Stimulated activated CD8-positive, alpha-beta memory T cell treated with anti-CD3 and anti-CD28 coated beads, Interleukin-12 subunit alpha, Interleukin-12 subunit beta, amount 100 ng/mL, for 24 hours (primary cell): Measurements from ENCODE around the gene TRIM47.

Experiments
- DNase-seq: peaks from one replicate; pipeline ENCODE4 v3.0.0-alpha.2; 2020; ENCODE audit errors: extremely low read depth

The TRIM47 gene

GRCh38 chr17:75847614-75848522 lies 30.5 kb downstream of the TRIM47 start:
- no peak for DNase-seq

DNA sequence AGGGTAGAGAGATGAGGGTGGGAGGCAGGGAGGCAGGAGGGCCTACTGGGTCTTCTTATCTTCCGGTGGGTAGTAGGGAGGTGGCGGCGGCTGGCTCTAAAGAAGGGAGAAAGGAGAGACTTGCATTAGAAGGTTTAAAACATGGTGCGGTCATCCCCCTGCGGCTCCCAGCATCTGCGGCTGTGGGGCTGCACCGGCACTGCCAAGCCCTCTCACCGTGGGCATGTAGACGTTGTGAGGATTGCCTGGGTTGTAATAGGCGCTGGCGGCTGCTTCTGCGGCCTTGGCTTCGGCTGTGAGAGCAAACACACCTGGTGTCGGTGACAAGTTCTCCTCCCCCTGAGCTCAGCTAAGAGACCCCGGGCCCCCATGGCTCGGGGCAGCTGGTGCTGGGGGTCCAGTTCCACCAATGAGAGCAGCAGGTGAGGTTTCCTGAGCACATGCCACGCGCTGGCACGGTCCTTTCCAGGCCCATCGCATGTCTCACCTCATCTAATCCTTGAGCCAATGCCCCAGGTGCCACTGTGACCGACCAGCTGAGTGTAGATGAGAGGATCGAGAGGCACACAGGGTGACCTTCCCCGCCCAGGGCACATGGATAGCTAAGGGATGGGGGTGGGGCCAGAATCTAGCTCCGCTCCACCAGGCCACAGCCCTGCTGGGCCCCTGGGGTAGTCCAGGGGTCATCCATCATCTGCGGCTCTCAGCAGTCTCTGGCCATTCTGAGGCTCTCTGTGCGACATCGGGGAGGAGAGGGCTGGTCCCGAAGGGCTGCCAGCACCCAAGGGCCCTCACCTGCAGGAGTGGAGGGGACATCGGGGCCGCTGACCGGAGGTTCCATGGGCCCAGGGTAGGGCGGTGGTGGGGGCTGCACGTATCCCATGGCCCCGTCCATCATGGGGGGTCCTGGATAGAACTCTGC lies 31.4 kb downstream of the TRIM47 start:
- DNase-seq, result no peak

DNA sequence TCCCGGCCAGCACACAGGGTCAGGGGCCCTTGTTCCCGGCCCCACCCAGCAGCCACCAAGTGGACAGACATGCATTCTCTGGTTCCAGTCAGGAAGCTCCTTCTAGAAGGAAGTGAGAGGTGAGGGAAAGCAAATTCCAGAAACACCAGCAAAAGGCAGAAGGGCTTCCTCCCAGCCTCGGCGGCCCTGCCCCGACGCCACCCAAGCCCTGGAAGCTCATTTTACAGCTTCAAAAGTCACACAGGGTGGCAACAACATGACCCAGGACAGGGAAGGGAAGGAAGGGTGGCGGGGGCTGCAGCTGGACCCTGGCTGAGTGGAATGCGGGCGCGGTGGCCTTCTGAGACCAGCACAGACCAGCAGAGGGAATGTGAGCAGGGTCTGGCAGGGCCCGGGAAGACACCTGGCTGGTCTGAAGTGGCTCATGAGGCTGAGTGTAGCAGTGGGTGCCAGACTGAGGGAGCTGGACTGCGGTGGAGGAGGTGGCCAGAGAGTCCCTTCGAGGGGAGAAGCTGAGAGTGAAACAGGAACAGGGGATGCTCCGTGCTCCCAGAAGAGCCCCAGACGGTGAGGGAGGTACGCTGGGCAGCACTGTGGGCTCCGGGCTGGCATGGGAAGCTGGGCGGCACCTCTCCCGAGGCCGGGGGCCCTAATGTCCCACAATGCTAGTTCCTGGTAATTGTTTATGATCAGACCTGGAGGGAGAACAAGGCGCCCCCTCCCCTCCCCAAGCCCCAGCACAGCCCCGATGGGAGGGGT lies 32.3 kb downstream of the TRIM47 start:
- no peak for DNase-seq

GRCh38 chr17:75845058-75845711 lies 33.2 kb downstream of the TRIM47 start:
- DNase-seq, result no peak

GRCh38 chr17:75844530-75845057 lies 33.8 kb downstream of the TRIM47 start:
- no peak for DNase-seq

DNA sequence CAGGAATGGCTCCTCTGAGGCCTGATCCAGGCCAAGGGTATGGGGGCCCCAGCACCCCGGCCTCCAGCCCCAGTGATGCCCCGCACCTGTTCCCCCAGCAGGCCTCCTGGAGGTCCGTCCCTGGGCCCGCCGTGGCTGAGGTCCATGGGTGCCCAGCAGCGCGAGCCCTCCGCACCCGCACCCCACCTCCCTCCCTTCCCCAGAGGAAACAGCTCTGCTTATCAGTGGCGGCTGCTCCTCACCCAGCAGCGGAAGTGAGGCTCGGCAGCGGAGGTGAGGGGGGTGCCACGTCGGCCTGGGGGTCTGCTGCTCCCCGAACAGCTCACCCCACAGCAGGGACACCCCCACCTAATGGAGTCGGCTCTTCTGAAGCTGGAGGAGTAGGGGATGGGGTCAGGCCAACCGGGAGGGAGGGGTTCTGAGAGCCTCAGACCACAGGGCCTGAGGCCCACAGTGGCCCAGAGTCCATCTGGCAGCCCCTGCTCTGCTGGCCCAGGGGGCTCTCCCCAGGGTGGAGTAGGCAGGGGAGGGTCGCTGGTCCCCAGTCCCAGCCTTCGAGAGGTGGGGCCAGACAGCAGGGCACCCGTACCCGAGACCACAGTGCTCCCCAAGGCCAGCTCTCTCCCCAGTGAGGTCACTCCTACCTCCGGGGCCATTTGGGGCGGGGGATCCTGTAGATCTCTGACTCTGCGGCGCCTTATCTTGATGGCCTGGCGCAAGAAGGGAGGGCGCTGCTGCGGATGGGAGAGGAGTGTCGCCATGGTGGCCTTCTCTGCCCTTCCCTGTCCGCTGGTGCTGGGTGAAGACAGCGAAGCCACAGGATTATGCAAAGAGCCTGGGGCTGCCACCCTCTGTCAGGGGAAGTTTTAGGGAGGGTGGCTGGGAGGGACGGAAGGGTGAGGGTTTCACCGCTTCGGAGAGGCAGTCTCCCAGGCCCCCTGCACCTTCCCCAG lies 34.5 kb downstream of the TRIM47 start, which contains the start of gene UNC13D:
Gene UNC13D, minus strand, starts transcription at position 828 of the 953 bp plus-strand sequence. Its CDS starts 67 bp downstream, at position 761.
- DNase-seq, result no peak

- no peak for DNase-seq
Observed at GRCh38 chr17:75842963-75843576, 35.3 kb downstream of the TRIM47 start.

DNA sequence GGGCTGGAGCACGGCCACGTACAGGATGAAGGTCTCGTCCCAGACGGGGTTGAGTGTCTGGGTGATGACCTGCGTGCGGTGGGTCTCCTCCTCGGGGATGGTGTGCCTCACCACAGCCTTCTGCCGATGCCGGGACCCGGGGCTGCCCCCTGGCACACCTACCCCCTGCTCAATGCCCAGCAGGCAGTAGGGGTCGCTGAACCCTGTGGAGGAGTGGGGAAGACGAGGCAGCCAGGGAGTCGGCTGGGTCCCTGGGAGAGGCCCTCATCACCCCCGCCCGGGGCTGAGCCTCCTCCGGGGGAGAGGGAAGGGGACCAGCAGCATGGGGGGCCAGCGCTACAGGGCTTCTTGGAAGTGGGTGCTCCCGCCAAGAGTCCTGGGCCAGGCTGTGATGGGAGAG lies 36.0 kb downstream of the TRIM47 start:
- DNase-seq, result no peak

- no peak for DNase-seq
Observed at GRCh38 chr17:75840799-75841164, 37.6 kb downstream of the TRIM47 start.

DNA sequence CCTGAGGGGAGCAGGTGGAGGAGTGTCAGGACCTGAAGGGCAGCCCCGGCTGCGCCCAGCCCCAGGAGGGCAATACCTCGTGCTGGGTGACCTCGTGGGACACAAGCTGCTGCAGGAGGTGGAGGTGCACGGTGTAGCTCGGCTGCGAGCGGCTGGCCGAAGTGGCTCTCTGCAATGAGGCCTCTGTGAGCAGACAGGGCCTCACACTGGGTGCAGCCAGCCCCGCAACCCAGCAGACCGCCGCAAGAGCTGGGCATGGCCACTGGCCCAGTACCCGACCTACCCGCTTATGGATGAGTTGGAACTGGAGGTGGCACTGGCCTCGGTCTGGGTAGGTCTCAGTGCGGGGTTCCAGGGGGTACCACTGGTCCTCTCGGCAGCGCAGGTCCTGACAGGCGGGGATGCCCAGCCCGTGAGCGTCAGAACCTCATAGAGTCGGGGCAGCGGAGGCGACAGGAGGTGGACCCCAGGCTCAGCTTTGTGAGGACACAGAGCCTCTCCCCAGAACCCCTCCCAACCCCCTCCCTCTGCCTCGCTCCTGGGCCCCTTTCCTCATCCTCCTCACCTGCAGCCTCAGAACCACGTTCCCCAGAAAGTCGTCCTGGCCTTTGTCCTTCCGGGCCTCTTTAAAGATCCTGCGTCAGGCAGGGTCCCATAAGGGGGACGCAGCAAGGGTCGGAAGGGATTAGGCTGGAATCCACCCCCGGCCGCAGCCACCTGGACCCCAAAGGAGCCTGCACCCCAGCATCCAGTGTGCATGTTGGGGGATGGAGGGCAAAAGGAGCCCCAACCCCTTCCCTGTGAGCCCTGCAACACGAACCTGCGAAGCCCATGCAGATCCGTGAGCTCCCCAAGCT lies 38.2 kb downstream of the TRIM47 start:
- no peak for DNase-seq

DNA sequence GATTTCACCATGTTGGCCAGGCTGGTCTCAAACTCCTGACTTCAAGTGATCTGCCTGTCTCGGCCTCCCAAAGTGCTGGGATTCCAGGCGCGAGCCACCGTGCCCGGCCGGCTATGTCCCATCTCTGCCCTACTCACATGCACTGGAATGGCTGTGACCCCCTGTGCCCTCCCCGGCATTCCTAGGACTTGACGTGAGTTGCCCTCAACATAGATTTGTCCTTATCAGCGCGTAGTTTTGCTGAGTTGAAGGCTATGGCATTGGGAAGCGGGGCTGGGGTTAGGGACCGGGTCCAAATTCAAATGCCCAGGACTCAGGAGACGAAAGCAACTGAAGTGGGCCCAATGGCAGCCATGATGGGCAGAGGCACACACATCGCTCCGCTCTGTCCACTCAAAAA lies 40.0 kb downstream of the TRIM47 start:
- DNase-seq, result no peak

- no peak for DNase-seq
Observed at GRCh38 chr17:75837899-75838298, 40.5 kb downstream of the TRIM47 start.

DNA sequence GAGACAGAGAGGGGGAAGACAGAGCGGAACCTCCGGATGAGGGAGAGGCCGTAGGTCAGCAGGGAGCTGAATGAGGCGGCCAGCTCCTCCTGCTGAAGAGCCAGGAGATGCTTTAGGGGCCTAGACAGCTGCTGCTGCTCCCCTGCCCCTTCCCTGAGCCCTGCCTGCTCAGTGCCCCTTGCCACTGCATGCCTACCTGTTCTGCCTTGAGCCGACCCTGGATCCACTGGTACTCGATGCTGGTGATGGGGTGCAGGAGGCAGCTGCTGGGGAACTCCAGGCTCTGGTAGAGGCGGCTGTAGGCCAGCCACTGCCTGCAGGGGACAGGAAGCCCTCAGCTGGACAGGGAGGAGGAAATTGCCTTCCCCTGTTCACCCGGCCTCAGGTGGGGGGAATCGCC lies 41.8 kb downstream of the TRIM47 start:
- DNase-seq, result no peak

GRCh38 chr17:75835654-75835987 lies 42.8 kb downstream of the TRIM47 start:
- no peak for DNase-seq

DNA sequence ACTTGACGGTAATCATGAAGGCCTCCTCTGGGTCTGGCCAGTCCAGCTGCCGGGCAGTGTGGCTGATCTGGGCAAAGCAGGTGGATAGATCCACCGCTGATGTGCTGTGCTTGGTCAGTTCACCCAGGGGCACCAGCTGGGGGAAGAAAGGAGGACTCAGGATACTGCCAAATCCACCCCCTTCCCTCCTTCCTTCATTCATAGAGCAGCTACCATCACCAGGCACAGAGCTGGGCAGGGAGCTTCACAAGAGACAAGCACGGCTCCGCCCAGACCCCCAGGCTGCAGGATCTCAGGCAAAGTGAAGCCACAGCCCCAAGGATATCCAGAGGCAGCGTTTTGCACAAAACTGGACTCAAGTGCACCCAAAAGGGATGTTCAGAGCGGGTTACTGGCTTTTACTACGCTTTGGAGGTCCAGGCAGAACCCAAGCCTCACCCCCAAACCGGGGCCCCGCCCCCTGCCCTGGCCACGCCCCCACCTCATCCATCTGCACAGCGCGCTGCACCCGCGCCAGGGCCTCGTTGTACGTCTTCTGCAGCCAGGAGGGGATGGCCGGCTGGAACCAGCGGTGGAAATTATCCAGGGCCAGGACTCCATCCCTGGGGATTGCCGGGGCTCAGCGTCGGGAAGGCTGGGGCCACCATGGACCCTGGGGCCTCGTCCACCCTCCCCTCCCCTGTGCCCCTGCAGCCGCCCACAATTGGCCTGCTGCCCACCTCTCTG lies 43.3 kb downstream of the TRIM47 start:
- DNase-seq, result no peak

DNA sequence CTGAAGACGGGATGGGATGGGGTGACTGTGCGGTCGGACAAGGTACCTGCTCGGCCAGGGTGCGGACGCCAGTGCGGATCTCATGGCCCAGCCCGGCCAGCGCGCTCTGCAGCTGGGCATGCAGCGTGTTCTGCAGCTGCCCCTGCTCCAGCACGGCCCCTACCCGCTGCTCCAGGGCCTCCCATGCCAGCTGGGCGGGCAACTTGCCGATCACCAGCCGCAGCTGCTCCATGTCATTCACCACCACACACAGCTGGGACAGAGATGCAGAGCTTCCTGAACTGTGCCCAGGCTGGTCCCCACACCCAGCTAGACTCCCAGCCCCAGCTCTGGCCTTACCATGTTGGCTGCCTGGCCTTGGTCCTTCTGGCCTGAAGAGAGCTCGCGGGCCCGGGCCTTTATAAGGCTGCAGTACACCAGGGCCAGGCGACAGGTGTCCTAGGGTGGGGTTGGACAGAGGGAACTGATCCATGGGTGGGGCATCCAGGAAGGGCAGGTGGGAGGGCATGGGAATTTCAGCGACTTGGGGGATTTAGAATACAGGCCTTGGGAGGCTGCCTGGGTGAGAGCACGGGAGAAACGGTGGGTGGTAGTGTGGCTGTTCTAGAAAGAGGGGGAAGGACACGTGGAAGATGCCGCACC lies 44.0 kb downstream of the TRIM47 start:
- DNase-seq, result no peak

DNA sequence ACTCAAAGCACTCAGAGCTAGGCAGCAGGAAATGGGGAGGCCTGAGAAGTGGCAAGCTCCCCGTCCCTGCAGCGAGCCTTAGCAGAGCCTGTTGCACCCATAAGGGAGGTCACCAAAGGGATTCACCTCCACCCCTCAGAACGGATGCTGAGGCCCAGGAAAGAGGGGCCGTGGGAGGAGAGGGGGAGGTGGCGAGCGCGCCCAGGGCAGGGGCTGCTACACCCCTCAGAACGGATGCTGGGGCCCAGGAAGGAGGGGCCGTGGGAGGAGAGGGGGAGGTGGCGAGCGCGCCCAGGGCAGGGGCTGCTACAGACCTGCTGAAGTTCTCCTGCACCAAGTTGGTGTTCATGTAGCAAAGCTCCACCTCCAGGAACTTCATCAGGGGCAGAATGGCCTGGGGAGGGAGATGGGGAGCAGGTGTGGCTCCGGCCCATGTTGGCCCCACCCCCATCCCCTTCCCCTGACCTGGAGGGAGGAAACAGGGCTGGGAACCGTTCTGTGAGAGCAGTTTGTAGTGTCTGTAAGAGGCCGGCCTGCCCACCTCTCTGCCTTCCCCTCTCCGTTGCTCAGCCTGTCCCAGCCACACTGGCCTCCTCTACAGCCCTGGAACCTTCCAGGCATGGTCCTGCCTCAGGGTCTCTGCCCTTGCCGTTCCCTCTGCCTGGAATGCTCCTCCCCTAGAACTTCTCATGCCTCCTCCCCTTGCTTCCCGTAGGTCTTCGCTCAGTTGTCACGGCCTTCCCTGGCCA lies 45.6 kb downstream of the TRIM47 start:
- DNase-seq, result no peak
